K562 (cell line): ENCODE measurements around the gene CDC42SE2. TPM values are rescaled to one million over a fixed set of nuclear protein-coding genes. Genes with fewer than 3 reads are reported as not detected.

Experiments
- CEBPB ChIP-seq: fragments of 450-650 bp; IDR thresholded peaks from 2 replicates; pipeline ENCODE4 v1.6.1; 2016; ENCODE audit warnings: missing genetic modification characterization, missing compliant biosample characterization
- DLX4 ChIP-seq: fragments of 250-450 bp; sonication (Bioruptor Pico); IDR thresholded peaks from 2 replicates; pipeline ENCODE4 v1.6.1; 2021; ENCODE audit warnings: mild to moderate bottlenecking
- E2F3 ChIP-seq: fragments of 250-450 bp; sonication (Bioruptor Pico); IDR thresholded peaks from 2 replicates; pipeline ENCODE4 v1.4.0; 2020; ENCODE audit warnings: mild to moderate bottlenecking
- EP300 ChIP-seq: IDR thresholded peaks from 2 replicates; pipeline ENCODE4 v1.6.1; 2012; ENCODE audit warnings: low read length, improper control_type of control experiment
- HLTF ChIP-seq: fragments of 450-650 bp; IDR thresholded peaks from 2 replicates; pipeline ENCODE4 v1.6.1; 2016
- HMG20B ChIP-seq: fragments of 250-450 bp; sonication (Bioruptor Pico); IDR thresholded peaks from 2 replicates; pipeline ENCODE4 v1.5.0; 2021; ENCODE audit warnings: mild to moderate bottlenecking
- KDM2B ChIP-seq: fragments of 250-450 bp; sonication (Bioruptor Pico); IDR thresholded peaks from 2 replicates; pipeline ENCODE4 v1.8.0; 2021; ENCODE audit warnings: mild to moderate bottlenecking, moderate library complexity
- NCOR1 ChIP-seq: fragments of 450-650 bp; IDR thresholded peaks from 2 replicates; pipeline ENCODE4 v1.6.1; 2016; ENCODE audit warnings: mild to moderate bottlenecking, moderate library complexity
- PCBP1 ChIP-seq: fragments of 200-400 bp; formaldehyde crosslinking; IDR thresholded peaks from 2 replicates; pipeline ENCODE4 v1.6.1; 2018; ENCODE audit warnings: mild to moderate bottlenecking, low read depth, low read length; ENCODE audit not compliant: poor library complexity, severe bottlenecking
- SMARCA4 ChIP-seq: fragments of 450-650 bp; IDR thresholded peaks from 2 replicates; pipeline ENCODE4 v1.6.1; 2016
- TAL1 ChIP-seq: fragments of 450-650 bp; IDR thresholded peaks from 2 replicates; pipeline ENCODE4 v1.6.1; 2016; ENCODE audit warnings: mild to moderate bottlenecking
- TRIM24 ChIP-seq, 2 experiments: fragments of 450-650 bp; IDR thresholded peaks; 2 replicates each; pipeline ENCODE4 v1.6.1; 2016
- ZBTB40 ChIP-seq, 2 experiments: fragments of 450-650 bp in 1 of 2; sonication (generic) in 1 of 2; formaldehyde crosslinking in 1 of 2; IDR thresholded peaks; 2 replicates each; pipeline versions ENCODE4 v1.7.1 to v1.9.0; 2016 to 2022; ENCODE audit warnings: inconsistent platforms in 1 of 2, mild to moderate bottlenecking in 1 of 2, missing genetic modification reagents in 1 of 2
- ZC3H4 ChIP-seq: sonication (generic); formaldehyde crosslinking; IDR thresholded peaks from 2 replicates; pipeline ENCODE4 v1.9.0; 2021; ENCODE audit warnings: missing genetic modification reagents, borderline replicate concordance
- ZNF232 ChIP-seq: sonication (generic); formaldehyde crosslinking; IDR thresholded peaks from 2 replicates; pipeline ENCODE4 v1.8.0; 2022; ENCODE audit warnings: mild to moderate bottlenecking, missing genetic modification reagents
- polyA plus RNA-seq, 8 experiments: library from polyadenylated mRNA; depleted of rRNA in 4 of 8; stranded (reverse) in 5 of 8; unstranded in 3 of 8; fragments of >200 nt; fragmentation: Nextera tagmentation in 2 of 8; fragmentation: Illumina TruSeq in 1 of 8; extraction: Ambion mirVana in 2 of 8; extraction: Trizol in 1 of 8; gene quantifications; 2 replicates each; pipeline versions ENCODE4 v1.2.1 to v1.2.3, GENCODE V29; 2011 to 2014; ENCODE audit warnings: inconsistent platforms in 1 of 8, missing spikeins in 1 of 8
- total RNA-seq, 7 experiments: library from RNA; depleted of rRNA in 6 of 7; stranded (reverse); fragments of >200 nt in 6 of 7; fragmentation: Illumina TruSeq in 2 of 7; extraction: Trizol in 2 of 7; gene quantifications; 2 replicates each; pipeline versions ENCODE4 v1.2.1 to v1.2.3, GENCODE V29; 2011 to 2021; ENCODE audit warnings: low replicate concordance in 1 of 7
- TF ChIP-seq, protein P1 (sequence below): fragments of 450-650 bp; IDR thresholded peaks from 2 replicates; pipeline ENCODE4 v1.6.1; 2018; ENCODE audit warnings: mild to moderate bottlenecking, low read depth; ENCODE audit not compliant: partially characterized antibody
- TF ChIP-seq, protein P2 (sequence below): sonication (generic); IDR thresholded peaks from 2 replicates; pipeline ENCODE4 v1.6.1; 2016

Gene CDC42SE2
- total and polyA plus RNA-seq, 9 of the 15 experiments (the other 6 are each of a cell fraction or from before 2014, with no cell fraction given): 24.8 to 44.3 (median 32.7) TPM

GRCh38 chr5:131305906-131306305, 42.1 kb downstream of the CDC42SE2 start (continued):
- TF ChIP-seq ZBTB40 (IDR thresholded peaks at IDR 0.05) (no peak), ZBTB40 (CRISPR knock-in tag; IDR thresholded peaks at IDR 0.05) (no peak), HMG20B (CRISPR knock-in tag) (no peak), NCOR1 (peak; percentile 18; the same call in 1 of the 2 replicates), KDM2B (no peak), HLTF (no peak), ZNF232 (no peak), TRIM24 (IDR thresholded peaks at IDR 0.05) (peak; percentile 49 to 65), ZC3H4 (no peak), DLX4 (no peak), E2F3 (CRISPR knock-in tag) (no peak), CEBPB (tag) (peak; percentile 72), SMARCA4 (peak; percentile 50), TAL1 (peak; percentile 61), EP300 (peak; percentile 54; the same call in 1 of the 2 replicates), PCBP1 (no peak)
- TF ChIP-seq, protein P1, sequence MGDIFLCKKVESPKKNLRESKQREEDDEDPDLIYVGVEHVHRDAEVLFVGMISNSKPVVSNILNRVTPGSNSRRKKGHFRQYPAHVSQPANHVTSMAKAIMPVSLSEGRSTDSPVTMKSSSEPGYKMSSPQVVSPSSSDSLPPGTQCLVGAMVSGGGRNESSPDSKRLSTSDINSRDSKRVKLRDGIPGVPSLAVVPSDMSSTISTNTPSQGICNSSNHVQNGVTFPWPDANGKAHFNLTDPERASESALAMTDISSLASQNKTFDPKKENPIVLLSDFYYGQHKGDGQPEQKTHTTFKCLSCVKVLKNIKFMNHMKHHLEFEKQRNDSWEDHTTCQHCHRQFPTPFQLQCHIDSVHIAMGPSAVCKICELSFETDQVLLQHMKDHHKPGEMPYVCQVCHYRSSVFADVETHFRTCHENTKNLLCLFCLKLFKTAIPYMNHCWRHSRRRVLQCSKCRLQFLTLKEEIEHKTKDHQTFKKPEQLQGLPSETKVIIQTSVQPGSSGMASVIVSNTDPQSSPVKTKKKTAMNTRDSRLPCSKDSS: no peak
- TF ChIP-seq, protein P2, sequence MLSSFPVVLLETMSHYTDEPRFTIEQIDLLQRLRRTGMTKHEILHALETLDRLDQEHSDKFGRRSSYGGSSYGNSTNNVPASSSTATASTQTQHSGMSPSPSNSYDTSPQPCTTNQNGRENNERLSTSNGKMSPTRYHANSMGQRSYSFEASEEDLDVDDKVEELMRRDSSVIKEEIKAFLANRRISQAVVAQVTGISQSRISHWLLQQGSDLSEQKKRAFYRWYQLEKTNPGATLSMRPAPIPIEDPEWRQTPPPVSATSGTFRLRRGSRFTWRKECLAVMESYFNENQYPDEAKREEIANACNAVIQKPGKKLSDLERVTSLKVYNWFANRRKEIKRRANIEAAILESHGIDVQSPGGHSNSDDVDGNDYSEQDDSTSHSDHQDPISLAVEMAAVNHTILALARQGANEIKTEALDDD: no peak
